DND-41 (cell line): Measurements from ENCODE around the gene SLC25A26.

Experiments
- ATAC-seq: fragments of 200-7000 bp; cut with Tn5 transposase; 3 replicates; pipeline ENCODE4 v1.9.1; 2021; ENCODE audit warnings: low read depth; ENCODE audit not compliant: insufficient read depth
- DNase-seq: peaks from one replicate; pipeline ENCODE4 v3.0.0-alpha.2; 2020
- H2AFZ ChIP-seq: 2 replicates; pipeline ENCODE4 v1.6.0; 2012; ENCODE audit warnings: low read depth, low read length
- H3K27ac ChIP-seq: 2 replicates; pipeline ENCODE4 v1.5.1; 2012; ENCODE audit warnings: low read length, inconsistent platforms
- H3K27me3 ChIP-seq: fragments of 200-600 bp; sonication (generic); 2 replicates; pipeline ENCODE4 v1.6.0; 2012; ENCODE audit warnings: low read length, mild to moderate bottlenecking, inconsistent platforms; ENCODE audit not compliant: insufficient read depth, poor library complexity
- H3K36me3 ChIP-seq: 2 replicates; pipeline ENCODE4 v1.5.1; 2012; ENCODE audit warnings: low read length, inconsistent platforms; ENCODE audit not compliant: insufficient read depth
- H3K4me1 ChIP-seq: 2 replicates; pipeline ENCODE4 v1.5.1; 2012; ENCODE audit warnings: mild to moderate bottlenecking, low read length; ENCODE audit not compliant: insufficient read depth
- H3K4me2 ChIP-seq: 2 replicates; pipeline ENCODE4 v1.6.0; 2012; ENCODE audit warnings: mild to moderate bottlenecking, moderate library complexity, low read length, inconsistent platforms; ENCODE audit not compliant: insufficient read depth
- H3K4me3 ChIP-seq, 2 experiments: fragments of 200-600 bp in 1 of 2; shearing (Covaris generic) in 1 of 2; 2 replicates each; pipeline ENCODE4 v1.5.1; 2012 to 2016; ENCODE audit warnings: inconsistent platforms in 2 of 2, low read length in 2 of 2, mild to moderate bottlenecking in 2 of 2, low read depth in 1 of 2, moderate library complexity in 1 of 2
- H3K79me2 ChIP-seq: 2 replicates; pipeline ENCODE4 v1.6.0; 2012; ENCODE audit warnings: low read length, inconsistent platforms; ENCODE audit not compliant: insufficient read depth
- H3K9ac ChIP-seq: 2 replicates; pipeline ENCODE4 v1.6.0; 2012; ENCODE audit warnings: low read depth, mild to moderate bottlenecking, inconsistent platforms, low read length, moderate library complexity
- H3K9me3 ChIP-seq: 2 replicates; pipeline ENCODE4 v1.5.1; 2012; ENCODE audit warnings: low read length, moderate library complexity, mild to moderate bottlenecking, inconsistent platforms; ENCODE audit not compliant: insufficient read depth, severe bottlenecking
- H4K20me1 ChIP-seq: 2 replicates; pipeline ENCODE4 v1.6.0; 2012; ENCODE audit warnings: low read length; ENCODE audit not compliant: insufficient read depth
- EZH2 ChIP-seq: IDR thresholded peaks from 3 replicates; pipeline ENCODE4 v1.6.1; 2012; ENCODE audit warnings: borderline replicate concordance, low read depth, mild to moderate bottlenecking, moderate library complexity, low read length, inconsistent platforms; ENCODE audit not compliant: severe bottlenecking
- TF ChIP-seq, protein P1 (sequence below): IDR thresholded peaks from 2 replicates; pipeline ENCODE4 v1.5.1; 2012; ENCODE audit warnings: borderline replicate concordance, low read length, moderate library complexity, mild to moderate bottlenecking; ENCODE audit not compliant: poor library complexity, severe bottlenecking; ENCODE audit errors: extremely low read depth

Gene SLC25A26

GRCh38 chr3:66401675-66402491 lies 181.1 kb downstream of the SLC25A26 start:
- H3K79me2 ChIP-seq: no peaks in the 10 kb centered on the region
- no peak overlapping the region for H2AFZ ChIP-seq
- H3K36me3 ChIP-seq: peaks cover 34% of the 10 kb centered on the region
- no peak overlapping the region for H3K27ac ChIP-seq
- TF ChIP-seq EZH2: no peak
- TF ChIP-seq, protein P1, sequence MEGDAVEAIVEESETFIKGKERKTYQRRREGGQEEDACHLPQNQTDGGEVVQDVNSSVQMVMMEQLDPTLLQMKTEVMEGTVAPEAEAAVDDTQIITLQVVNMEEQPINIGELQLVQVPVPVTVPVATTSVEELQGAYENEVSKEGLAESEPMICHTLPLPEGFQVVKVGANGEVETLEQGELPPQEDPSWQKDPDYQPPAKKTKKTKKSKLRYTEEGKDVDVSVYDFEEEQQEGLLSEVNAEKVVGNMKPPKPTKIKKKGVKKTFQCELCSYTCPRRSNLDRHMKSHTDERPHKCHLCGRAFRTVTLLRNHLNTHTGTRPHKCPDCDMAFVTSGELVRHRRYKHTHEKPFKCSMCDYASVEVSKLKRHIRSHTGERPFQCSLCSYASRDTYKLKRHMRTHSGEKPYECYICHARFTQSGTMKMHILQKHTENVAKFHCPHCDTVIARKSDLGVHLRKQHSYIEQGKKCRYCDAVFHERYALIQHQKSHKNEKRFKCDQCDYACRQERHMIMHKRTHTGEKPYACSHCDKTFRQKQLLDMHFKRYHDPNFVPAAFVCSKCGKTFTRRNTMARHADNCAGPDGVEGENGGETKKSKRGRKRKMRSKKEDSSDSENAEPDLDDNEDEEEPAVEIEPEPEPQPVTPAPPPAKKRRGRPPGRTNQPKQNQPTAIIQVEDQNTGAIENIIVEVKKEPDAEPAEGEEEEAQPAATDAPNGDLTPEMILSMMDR: no peak
- H3K4me3 ChIP-seq: no peak overlapping the region
- no peak overlapping the region for H3K9ac ChIP-seq
- H3K4me2 ChIP-seq: no peak overlapping the region
- no peaks in the 10 kb centered on the region for H3K9me3 ChIP-seq
- ATAC-seq (no peak), DNase-seq (no peak)
- H4K20me1 ChIP-seq: no peaks in the 10 kb centered on the region
- no peaks in the 10 kb centered on the region for H3K27me3 ChIP-seq
- H3K4me1 ChIP-seq: no peaks in the 10 kb centered on the region

GRCh38 chr3:66402596-66403290 lies 181.9 kb downstream of the SLC25A26 start:
- TF ChIP-seq EZH2: no peak
- TF ChIP-seq, protein P1: no peak
- Histone ChIP-seq H3K79me2 (no peaks in the 10 kb centered on the region), H3K9ac (no peak overlapping the region), H4K20me1 (no peaks in the 10 kb centered on the region), H3K27ac (no peak overlapping the region), H3K36me3 (peaks cover 29% of the 10 kb centered on the region), H3K4me1 (no peaks in the 10 kb centered on the region), H3K27me3 (no peaks in the 10 kb centered on the region), H3K9me3 (no peaks in the 10 kb centered on the region), H2AFZ (no peak overlapping the region), H3K4me3 (no peak overlapping the region), H3K4me2 (no peak overlapping the region)
- ATAC-seq (no peak), DNase-seq (no peak)

DNA sequence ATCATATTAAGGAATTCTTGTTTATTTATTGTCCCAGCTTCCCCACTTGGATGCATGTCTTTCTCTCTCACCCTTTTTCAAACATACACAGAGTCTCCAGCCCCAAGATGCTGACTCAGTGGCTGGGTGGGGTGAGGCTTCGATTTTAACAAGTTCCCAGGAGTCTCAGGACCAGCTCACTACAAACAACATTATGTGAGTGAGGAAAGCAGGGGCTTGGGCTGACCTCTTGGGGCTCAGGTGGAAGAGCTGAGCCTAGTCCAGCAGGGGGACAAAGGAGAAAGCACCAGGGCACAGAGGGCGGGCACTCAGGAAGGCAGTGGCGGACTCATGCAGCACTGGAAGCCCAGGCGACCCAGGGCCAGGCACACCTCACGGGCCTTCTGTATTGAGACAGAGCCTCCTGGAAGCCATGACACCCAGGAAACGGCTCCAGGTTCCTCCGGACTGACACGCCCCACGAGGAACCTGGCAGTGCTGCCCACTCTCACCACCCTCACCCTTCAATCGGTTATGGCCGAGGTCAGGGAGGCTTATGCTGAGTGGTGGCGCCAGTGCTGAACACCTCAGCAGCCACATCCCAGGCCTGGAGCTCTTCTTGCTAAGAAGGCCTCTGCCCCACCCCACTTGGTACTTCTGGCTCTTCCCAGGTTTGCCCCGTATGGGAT lies 182.7 kb downstream of the SLC25A26 start:
- no peaks in the 10 kb centered on the region for H3K79me2 ChIP-seq
- no peak overlapping the region for H3K9ac ChIP-seq
- no peak for DNase-seq
- H3K4me3 ChIP-seq: no peak overlapping the region
- ATAC-seq: no peak
- H3K36me3 ChIP-seq: peaks cover 21% of the 10 kb centered on the region
- no peak overlapping the region for H2AFZ ChIP-seq
- 0 out of 2 replicates have a peak, but pooled peaks cover 3% of the 10 kb centered on the region for H3K4me1 ChIP-seq
- no peak overlapping the region for H3K27ac ChIP-seq
- H3K9me3 ChIP-seq: no peaks in the 10 kb centered on the region
- TF ChIP-seq EZH2: no peak
- TF ChIP-seq, protein P1: no peak
- H3K27me3 ChIP-seq: no peaks in the 10 kb centered on the region
- no peaks in the 10 kb centered on the region for H4K20me1 ChIP-seq
- no peak overlapping the region for H3K4me2 ChIP-seq
